Neural cell (in vitro differentiated cells): Measurements from ENCODE around the gene CHPF2. TPM values are rescaled to one million over a fixed set of nuclear protein-coding genes. Genes with fewer than 3 reads are reported as not detected.

Experiments
- H2AFZ ChIP-seq: fragments of 200-600, 300-800 bp; sonication (generic), shearing (Covaris generic); 2 replicates; pipeline ENCODE4 v1.6.0; 2014; ENCODE audit warnings: low read depth, mild to moderate bottlenecking, antibody characterized with exemption, low read length, moderate library complexity
- H3F3A ChIP-seq: fragments of 200-600 bp; shearing (Covaris generic); 2 replicates; pipeline ENCODE4 v1.6.1; 2016; ENCODE audit warnings: mild to moderate bottlenecking, moderate library complexity, mixed read lengths, antibody characterized with exemption, low read length; ENCODE audit not compliant: insufficient read depth, poor library complexity, severe bottlenecking
- H3K27ac ChIP-seq: fragments of 200-600, 300-800 bp; sonication (generic), shearing (Covaris generic); 2 replicates; pipeline ENCODE4 v1.5.1; 2014; ENCODE audit warnings: mild to moderate bottlenecking, low read length, moderate library complexity
- H3K27me3 ChIP-seq: fragments of 300-800, 200-600 bp; sonication (generic), shearing (Covaris generic); 2 replicates; pipeline ENCODE4 v1.6.0; 2014; ENCODE audit warnings: mild to moderate bottlenecking, low read depth, low read length, moderate library complexity; ENCODE audit not compliant: insufficient read depth
- H3K36me3 ChIP-seq: fragments of 300-800, 200-600 bp; sonication (generic), shearing (Covaris generic); 2 replicates; pipeline ENCODE4 v1.5.1; 2014; ENCODE audit warnings: mild to moderate bottlenecking, antibody characterized with exemption, low read length, moderate library complexity; ENCODE audit not compliant: insufficient read depth
- H3K4me2 ChIP-seq: fragments of 300-800, 200-600 bp; sonication (generic), shearing (Covaris generic); 2 replicates; pipeline ENCODE4 v1.6.0; 2014; ENCODE audit warnings: mild to moderate bottlenecking, low read length
- H3K4me3 ChIP-seq: fragments of 300-800, 200-600 bp; sonication (generic), shearing (Covaris generic); 2 replicates; pipeline ENCODE4 v1.5.1; 2014; ENCODE audit warnings: mild to moderate bottlenecking, low read length, moderate library complexity
- H3K79me2 ChIP-seq: fragments of 200-600 bp; shearing (Covaris generic); replicated peaks from 2 replicates; pipeline ENCODE4 v1.6.0; 2014; ENCODE audit warnings: mild to moderate bottlenecking, low read length, moderate library complexity; ENCODE audit not compliant: insufficient read depth
- H3K9ac ChIP-seq: fragments of 300-800, 200-600 bp; sonication (generic), shearing (Covaris generic); 2 replicates; pipeline ENCODE4 v1.6.1; 2016; ENCODE audit warnings: mild to moderate bottlenecking, low read length, mixed read lengths
- H3K9me2 ChIP-seq: fragments of 200-600 bp; shearing (Covaris generic); 2 replicates; pipeline ENCODE4 v1.6.1; 2016; ENCODE audit warnings: mild to moderate bottlenecking, low read length, mixed read lengths; ENCODE audit not compliant: insufficient read depth
- H3K9me3 ChIP-seq: fragments of 200-600, 300-800 bp; sonication (generic), shearing (Covaris generic); 2 replicates; pipeline ENCODE4 v1.6.1; 2016; ENCODE audit warnings: mild to moderate bottlenecking, mixed run types, low read length, moderate library complexity, mixed read lengths
- H4K20me1 ChIP-seq: fragments of 200-600 bp; shearing (Covaris generic); 2 replicates; pipeline ENCODE4 v1.6.1; 2016; ENCODE audit warnings: mild to moderate bottlenecking, mixed run types; ENCODE audit not compliant: insufficient read depth
- CTCF ChIP-seq: fragments of 450-650 bp; IDR thresholded peaks from 2 replicates; pipeline ENCODE4 v1.5.1; 2014; ENCODE audit warnings: antibody characterized with exemption, mild to moderate bottlenecking, moderate library complexity; ENCODE audit not compliant: poor library complexity, severe bottlenecking
- EP300 ChIP-seq: fragments of 450-650 bp; conservative IDR thresholded peaks from 2 replicates; pipeline ENCODE4 v1.6.1; 2014; ENCODE audit warnings: antibody characterized with exemption, mild to moderate bottlenecking, moderate library complexity; ENCODE audit not compliant: poor library complexity, severe bottlenecking
- EZH2 ChIP-seq: fragments of 200-600, 300-800 bp; shearing (Covaris generic), sonication (generic); IDR thresholded peaks from 2 replicates; pipeline ENCODE4 v1.6.1; 2014; ENCODE audit warnings: antibody characterized with exemption, low read length, borderline replicate concordance, mild to moderate bottlenecking; ENCODE audit not compliant: insufficient read depth, poor library complexity, severe bottlenecking
- MXI1 ChIP-seq: fragments of 450-650 bp; conservative IDR thresholded peaks from 2 replicates; pipeline ENCODE4 v1.6.1; 2014; ENCODE audit warnings: antibody characterized with exemption, mild to moderate bottlenecking; ENCODE audit not compliant: poor library complexity, severe bottlenecking
- POLR2AphosphoS5 ChIP-seq: IDR thresholded peaks from 2 replicates; pipeline ENCODE4 v1.6.1; 2012
- RAD21 ChIP-seq: fragments of 450-650 bp; conservative IDR thresholded peaks from 2 replicates; pipeline ENCODE4 v1.6.1; 2014; ENCODE audit warnings: antibody characterized with exemption, mild to moderate bottlenecking, moderate library complexity
- REST ChIP-seq: IDR thresholded peaks from 2 replicates; pipeline ENCODE4 v1.6.1; 2012; ENCODE audit warnings: borderline replicate concordance
- SMC3 ChIP-seq: fragments of 450-650 bp; conservative IDR thresholded peaks from 2 replicates; pipeline ENCODE4 v1.6.1; 2014; ENCODE audit warnings: antibody characterized with exemption, mild to moderate bottlenecking, moderate library complexity; ENCODE audit not compliant: poor library complexity
- TAF1 ChIP-seq: IDR thresholded peaks from 2 replicates; pipeline ENCODE4 v1.6.1; 2012; ENCODE audit warnings: low read depth
- polyA plus RNA-seq: library from polyadenylated mRNA; depleted of rRNA; stranded (reverse); fragments of >200 nt; gene quantifications from 2 replicates; pipeline ENCODE4 v1.2.3, GENCODE V29; 2014

CHPF2 gene
- polyA plus RNA-seq, 1 donor from 2014 or later: 22.5 TPM

- Histone ChIP-seq H3K27me3 (no peaks in the 10 kb centered on the region), H3K4me3 (peak overlapping the region; percentile 70), H3K9ac (peak overlapping the region; percentile 64), H4K20me1 (no peaks in the 10 kb centered on the region), H3K27ac (no peak overlapping the region), H2AFZ (no peak overlapping the region), H3K9me2 (no peaks in the 10 kb centered on the region), H3K4me2 (peak overlapping the region; percentile 37), H3K79me2 (no peaks in the 10 kb centered on the region), H3K36me3 (no peaks in the 10 kb centered on the region), H3F3A (no peaks in the 10 kb centered on the region), H3K9me3 (no peaks in the 10 kb centered on the region)
- TF ChIP-seq EZH2 (no peak), REST (no peak), CTCF (no peak), MXI1 (no peak), POLR2AphosphoS5 (no peak), RAD21 (no peak), EP300 (no peak), SMC3 (no peak), TAF1 (no peak)
Observed at GRCh38 chr7:151275813-151276577, 43.7 kb downstream of the CHPF2 start.

GRCh38 chr7:151276666-151277590 is 44.6 kb downstream of the CHPF2 start:
- Histone ChIP-seq H3K36me3 (no peaks in the 10 kb centered on the region), H3K9me2 (no peaks in the 10 kb centered on the region), H3K27ac (no peak overlapping the region), H2AFZ (peak overlapping the region; percentile 80), H4K20me1 (no peaks in the 10 kb centered on the region), H3K4me3 (peak overlapping the region; percentile 70), H3F3A (no peaks in the 10 kb centered on the region), H3K27me3 (no peaks in the 10 kb centered on the region), H3K9me3 (no peaks in the 10 kb centered on the region), H3K4me2 (peak overlapping the region; percentile 45), H3K9ac (peak overlapping the region; percentile 64), H3K79me2 (no peaks in the 10 kb centered on the region)
- TF ChIP-seq MXI1 (peak; percentile 59), RAD21 (no peak), POLR2AphosphoS5 (peak; percentile 50), SMC3 (no peak), CTCF (no peak), TAF1 (peak; percentile 29), REST (no peak), EP300 (no peak), EZH2 (no peak)
